Muscle of back (tissue), 11 donors: ENCODE results near the gene MLIP. TPM values are rescaled to one million over a fixed set of nuclear protein-coding genes. Genes with fewer than 3 reads are reported as not detected.

Experiments used
- DNase-seq, 3 donors: peaks; one replicate each; pipeline versions ENCODE4 v3.0.0 to v3.0.0-alpha.2; 2013
- polyA plus RNA-seq, 10 donors: library from polyadenylated mRNA; unstranded; fragments of 120-200 nt; gene quantifications; one replicate each; pipeline ENCODE4 v1.2.1, GENCODE V29; 2013; ENCODE audit not compliant: insufficient read length in 10 of 10

Gene MLIP
- polyA plus RNA-seq, 10 donors, result 20.2 to 74.8 (median 53.4) TPM

DNA sequence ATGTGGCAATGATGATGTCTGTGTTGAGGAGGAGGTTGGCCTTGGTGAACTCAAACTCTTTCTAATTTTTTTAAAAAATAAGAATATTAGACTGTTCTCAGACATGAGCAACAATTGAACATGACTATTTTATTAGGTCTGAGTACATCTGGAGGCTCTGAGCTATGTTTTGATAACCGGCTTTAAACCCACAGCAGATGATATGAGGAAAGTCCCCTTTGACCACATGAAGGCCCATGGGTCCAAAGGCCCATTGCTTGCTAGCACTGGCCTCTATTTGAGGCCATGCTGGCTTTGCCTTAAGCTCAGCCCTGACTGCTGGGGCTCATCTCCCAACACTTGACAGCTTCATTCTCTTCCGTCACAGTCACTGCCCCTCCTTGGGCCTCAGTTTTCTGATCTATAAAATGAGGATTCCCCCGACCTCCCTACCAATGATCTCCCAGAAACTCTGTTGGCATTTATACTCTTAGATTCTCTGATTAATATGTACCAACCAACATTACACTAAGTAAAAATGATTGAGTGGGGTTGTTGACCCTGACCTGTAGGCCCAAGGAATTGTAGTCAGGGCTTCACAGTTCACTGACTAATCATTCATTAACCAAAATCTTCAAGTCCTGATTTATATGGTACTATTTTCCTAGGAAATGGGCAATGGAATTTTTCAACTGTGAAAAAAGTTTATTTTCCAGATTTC, 173.1 kb downstream of the MLIP start:
- no peak for DNase-seq

- DNase-seq, result peak in 1 of 3 donors; percentile 35
Measured at GRCh38 chr6:54285595-54285994, 174.4 kb downstream of the MLIP start.

GRCh38 chr6:54286141-54286540, 174.9 kb downstream of the MLIP start:
- peak in 1 of 3 donors; percentile 24 for DNase-seq

DNA sequence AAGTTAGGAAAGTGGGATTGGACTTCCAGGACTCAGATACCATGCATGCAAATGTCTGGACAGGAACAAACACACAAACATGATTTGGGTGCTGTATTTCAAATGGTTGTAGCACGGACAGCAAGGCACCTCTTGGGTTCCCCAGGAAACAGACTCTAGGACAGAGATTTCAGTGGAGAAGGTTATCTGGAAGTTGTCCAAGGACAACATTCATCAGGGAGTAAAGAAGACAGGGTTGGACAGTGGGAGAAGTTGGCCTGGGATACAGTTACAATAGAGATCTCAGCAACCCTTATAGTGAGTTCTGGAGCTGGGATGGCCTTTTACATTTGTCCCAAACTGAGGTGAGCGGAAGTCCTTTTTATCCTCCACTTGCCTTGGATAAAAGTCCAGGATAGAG, 177.2 kb downstream of the MLIP start:
- no peak for DNase-seq

DNA sequence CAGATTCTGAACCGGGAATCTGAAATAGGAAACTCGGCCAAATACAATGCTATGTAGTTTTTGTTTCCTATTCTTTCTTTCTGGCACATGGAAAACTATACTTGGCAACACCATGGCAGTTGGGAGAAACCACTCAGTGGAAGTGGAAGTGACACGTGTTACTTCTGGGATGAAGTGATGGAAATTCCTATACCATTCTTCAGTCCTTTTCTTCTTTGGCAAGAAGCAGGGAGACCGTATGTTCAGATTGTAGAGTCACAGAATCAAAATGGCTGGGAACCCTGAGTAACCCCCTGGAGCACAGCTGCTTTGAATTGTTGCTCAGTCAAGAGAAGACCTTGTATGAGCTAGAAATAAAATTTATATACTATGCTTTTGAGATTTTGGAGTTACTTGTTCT, 178.2 kb downstream of the MLIP start:
- peak in 2 of 3 donors; percentile 11 to 63 for DNase-seq

GRCh38 chr6:54291146-54291545, 179.9 kb downstream of the MLIP start:
- peak in 2 of 3 donors; percentile 27 to 41 for DNase-seq

- DNase-seq, result peak in 1 of 3 donors; percentile 43
Measured at GRCh38 chr6:54291738-54292137, 180.5 kb downstream of the MLIP start.

GRCh38 chr6:54294965-54295532, 183.8 kb downstream of the MLIP start:
- DNase-seq, result no peak

GRCh38 chr6:54299542-54300269, 188.5 kb downstream of the MLIP start:
- peak in 1 of 3 donors; percentile 65 for DNase-seq

- DNase-seq, result no peak
Measured at GRCh38 chr6:54301770-54302169, 190.5 kb downstream of the MLIP start.

- DNase-seq, result no peak
Measured at GRCh38 chr6:54307439-54307910, 196.2 kb downstream of the MLIP start.

DNA sequence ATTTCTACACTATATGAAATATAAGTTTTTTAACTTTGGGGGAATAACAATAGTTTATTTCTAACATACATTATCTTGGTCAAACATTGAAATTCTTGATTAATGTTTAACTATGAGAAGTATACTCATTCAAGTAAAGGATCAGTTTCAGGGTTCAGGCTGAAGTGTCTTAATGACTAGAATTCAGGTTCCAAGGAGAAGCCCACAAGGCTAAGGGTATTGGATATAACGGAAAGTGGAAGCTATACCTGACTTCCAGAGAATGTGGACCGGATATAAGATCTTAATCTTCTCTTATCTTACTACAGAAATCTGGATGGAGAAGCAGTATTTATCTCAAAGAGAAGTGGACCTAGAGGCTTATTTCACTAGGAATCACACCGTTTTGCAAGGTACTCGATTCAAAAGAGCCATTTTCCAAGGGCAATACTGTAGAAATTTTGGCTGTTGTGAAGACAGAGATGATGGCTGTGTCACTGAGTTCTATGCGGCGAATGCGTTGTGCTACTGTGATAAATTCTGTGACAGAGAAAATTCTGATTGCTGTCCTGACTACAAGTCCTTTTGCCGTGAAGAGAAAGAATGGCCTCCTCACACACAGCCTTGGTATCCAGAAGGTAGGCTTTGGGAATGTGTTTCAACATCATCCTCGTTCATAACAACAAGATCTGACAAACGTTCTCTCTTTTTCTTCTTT, 197.2 kb downstream of the MLIP start, which contains the start of gene TINAG:
TSS of gene TINAG (plus strand) at position 153 of the 697 bp plus-strand sequence. CDS start at position 263, 110 bp downstream.
- no peak for DNase-seq

GRCh38 chr6:54308986-54309315, 197.7 kb downstream of the MLIP start:
- no peak for DNase-seq

- no peak for DNase-seq
Measured at GRCh38 chr6:54310377-54311152, 199.3 kb downstream of the MLIP start.

- no peak for DNase-seq
Measured at GRCh38 chr6:54315656-54316055, 204.4 kb downstream of the MLIP start.

Other genes with a start within 250 kb of the MLIP start
- under 1 TPM in 1 of 10 donors, not detected in 9; 0.09 TPM for gene TINAG, start 197.0 kb downstream of the MLIP start, polyA plus RNA-seq